ENCODE measurements around the gene ST3GAL3. TPM values are rescaled to one million over a fixed set of nuclear protein-coding genes. Genes with fewer than 3 reads are reported as not detected.

The ST3GAL3 gene
- total RNA-seq, 1 donor from 2014 or later: 15.2 TPM

DNA sequence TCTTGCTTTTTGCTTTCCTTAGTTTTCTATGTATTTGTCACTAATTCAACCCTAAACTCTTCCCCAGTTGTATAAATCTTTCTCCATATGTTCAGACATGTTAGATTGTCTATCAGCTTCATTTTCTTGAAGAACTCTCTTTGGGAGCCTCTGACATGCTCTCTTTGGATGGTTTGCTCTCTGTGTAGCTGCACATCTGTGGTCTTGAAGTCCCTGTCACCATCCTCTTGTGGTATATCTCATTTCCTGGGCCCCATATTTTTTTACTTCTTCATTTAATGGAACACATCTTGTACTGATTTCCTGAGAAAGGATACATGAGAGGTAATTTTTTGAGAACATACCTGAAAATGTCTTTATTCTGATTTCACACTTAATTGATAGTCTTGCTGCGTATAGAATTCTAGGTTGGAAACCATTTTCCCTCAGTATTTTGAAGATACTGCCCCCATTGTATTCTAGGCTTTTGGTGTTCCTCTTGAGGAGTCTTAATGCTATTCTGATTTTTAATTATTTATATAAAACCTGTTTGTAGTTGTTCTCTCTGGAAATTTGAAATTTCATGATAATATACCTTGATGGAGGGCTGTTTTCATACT, 72.6 kb downstream of the ST3GAL3 start:
- no peak overlapping the region for H3K27ac Mint-ChIP-seq (ENCODE audit: unreplicated experiment)
- peaks cover 23% of the 10 kb centered on the region for H3K9me3 Mint-ChIP-seq (ENCODE audit: low read depth)
- no peak for DNase-seq (ENCODE audit: low spot score)
- TF ChIP-seq, protein P1, sequence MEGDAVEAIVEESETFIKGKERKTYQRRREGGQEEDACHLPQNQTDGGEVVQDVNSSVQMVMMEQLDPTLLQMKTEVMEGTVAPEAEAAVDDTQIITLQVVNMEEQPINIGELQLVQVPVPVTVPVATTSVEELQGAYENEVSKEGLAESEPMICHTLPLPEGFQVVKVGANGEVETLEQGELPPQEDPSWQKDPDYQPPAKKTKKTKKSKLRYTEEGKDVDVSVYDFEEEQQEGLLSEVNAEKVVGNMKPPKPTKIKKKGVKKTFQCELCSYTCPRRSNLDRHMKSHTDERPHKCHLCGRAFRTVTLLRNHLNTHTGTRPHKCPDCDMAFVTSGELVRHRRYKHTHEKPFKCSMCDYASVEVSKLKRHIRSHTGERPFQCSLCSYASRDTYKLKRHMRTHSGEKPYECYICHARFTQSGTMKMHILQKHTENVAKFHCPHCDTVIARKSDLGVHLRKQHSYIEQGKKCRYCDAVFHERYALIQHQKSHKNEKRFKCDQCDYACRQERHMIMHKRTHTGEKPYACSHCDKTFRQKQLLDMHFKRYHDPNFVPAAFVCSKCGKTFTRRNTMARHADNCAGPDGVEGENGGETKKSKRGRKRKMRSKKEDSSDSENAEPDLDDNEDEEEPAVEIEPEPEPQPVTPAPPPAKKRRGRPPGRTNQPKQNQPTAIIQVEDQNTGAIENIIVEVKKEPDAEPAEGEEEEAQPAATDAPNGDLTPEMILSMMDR (IDR thresholded peaks at IDR 0.05): no peak
- no peak overlapping the region for H3K4me3 Mint-ChIP-seq (ENCODE audit: unreplicated experiment)
- peaks cover 25% of the 10 kb centered on the region for H3K4me1 Mint-ChIP-seq (ENCODE audit: low read depth)
- peaks cover 10% of the 10 kb centered on the region for H3K36me3 Mint-ChIP-seq (ENCODE audit: low read depth)
- H3K27me3 Mint-ChIP-seq (ENCODE audit: low read depth): no peaks in the 10 kb centered on the region

DNA sequence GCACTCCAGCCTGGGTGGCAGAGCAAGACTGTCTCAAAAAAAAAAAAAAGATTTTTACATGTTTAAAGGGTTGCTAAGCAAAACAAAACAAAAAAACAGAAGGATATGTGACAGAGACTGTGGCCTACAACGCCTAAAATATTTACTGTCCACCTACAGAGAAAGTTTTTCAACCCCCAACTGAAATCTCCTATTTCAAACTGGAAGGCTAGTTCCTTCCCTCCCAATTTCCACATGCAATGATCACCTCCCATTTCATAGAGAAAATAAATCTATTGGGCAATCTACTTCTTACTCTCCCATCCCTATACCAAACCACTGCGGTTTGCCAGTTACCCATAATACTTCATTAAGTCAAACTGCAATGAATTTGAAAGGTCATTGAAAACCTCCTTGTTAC, 74.2 kb downstream of the ST3GAL3 start:
- Mint-ChIP-seq H3K27me3 (ENCODE audit: low read depth) (no peaks in the 10 kb centered on the region), H3K36me3 (ENCODE audit: low read depth) (peaks cover 10% of the 10 kb centered on the region), H3K9me3 (ENCODE audit: low read depth) (peaks cover 23% of the 10 kb centered on the region), H3K4me3 (ENCODE audit: unreplicated experiment) (no peak overlapping the region), H3K27ac (ENCODE audit: unreplicated experiment) (no peak overlapping the region), H3K4me1 (ENCODE audit: low read depth) (peaks cover 17% of the 10 kb centered on the region)
- TF ChIP-seq, protein P1 (IDR thresholded peaks at IDR 0.05): no peak
- no peak for DNase-seq (ENCODE audit: low spot score)

DNA sequence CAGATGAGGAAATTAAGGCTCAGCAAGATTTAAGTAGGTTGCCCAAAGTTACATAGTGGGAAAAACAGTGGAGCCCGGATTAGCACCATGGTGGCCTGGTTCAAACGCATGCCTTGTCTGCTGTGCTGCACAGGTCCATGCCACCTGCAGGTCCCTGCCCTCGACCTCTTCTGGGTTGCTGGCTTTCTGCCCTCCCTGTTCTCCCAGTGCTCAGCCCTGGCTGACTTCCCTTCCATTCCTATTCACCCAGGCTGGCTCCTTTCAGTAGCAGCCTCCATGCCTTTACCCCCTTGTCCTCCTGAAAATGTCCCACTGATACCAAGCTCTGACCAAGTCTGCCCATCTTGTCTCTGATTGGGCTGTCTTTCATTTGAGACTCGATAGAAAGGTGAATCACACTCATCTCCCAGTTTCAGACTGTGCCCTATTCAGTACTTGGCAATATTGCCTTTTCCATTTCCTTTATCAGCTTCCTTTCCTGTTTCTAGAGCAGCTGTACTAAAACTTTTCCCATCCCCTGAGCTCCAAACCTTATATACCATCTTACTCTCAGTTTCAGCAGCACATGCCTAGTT, 75.8 kb downstream of the ST3GAL3 start:
- H3K27ac Mint-ChIP-seq (ENCODE audit: unreplicated experiment): no peak overlapping the region
- no peak overlapping the region for H3K4me3 Mint-ChIP-seq (ENCODE audit: unreplicated experiment)
- H3K27me3 Mint-ChIP-seq (ENCODE audit: low read depth): no peaks in the 10 kb centered on the region
- DNase-seq (ENCODE audit: low spot score): no peak
- H3K4me1 Mint-ChIP-seq (ENCODE audit: low read depth): peaks cover 11% of the 10 kb centered on the region
- peaks cover 7% of the 10 kb centered on the region for H3K36me3 Mint-ChIP-seq (ENCODE audit: low read depth)
- peaks cover 17% of the 10 kb centered on the region for H3K9me3 Mint-ChIP-seq (ENCODE audit: low read depth)
- TF ChIP-seq, protein P1 (IDR thresholded peaks at IDR 0.05): no peak

DNA sequence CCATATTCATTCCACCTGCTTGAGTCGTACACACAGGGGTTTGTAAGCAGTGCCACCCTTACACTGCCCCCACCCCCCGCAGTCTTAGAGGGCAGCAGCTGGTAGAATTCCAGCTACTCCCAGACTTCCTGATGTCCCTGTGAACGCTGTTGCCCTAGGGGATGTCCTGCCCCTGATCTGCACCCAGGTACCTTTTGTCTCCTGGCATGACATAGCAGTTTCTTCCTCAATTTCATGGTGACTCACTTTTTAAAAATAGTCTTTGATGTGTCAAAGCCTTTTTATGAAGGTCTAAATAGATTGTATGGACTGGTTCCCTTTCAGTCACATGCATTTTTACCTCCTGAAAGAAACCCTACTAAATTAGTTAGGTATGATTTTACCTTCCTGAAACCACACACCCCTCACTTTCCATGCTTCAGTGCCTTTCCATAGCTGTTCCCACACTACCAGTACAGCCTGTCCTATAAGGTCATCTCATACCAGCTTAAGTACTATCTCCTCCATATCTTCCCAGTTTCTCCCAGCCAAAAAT, 76.4 kb downstream of the ST3GAL3 start:
- Mint-ChIP-seq H3K27ac (ENCODE audit: unreplicated experiment) (peak overlapping the region; percentile 37), H3K4me1 (ENCODE audit: low read depth) (peaks cover 11% of the 10 kb centered on the region), H3K9me3 (ENCODE audit: low read depth) (peaks cover 17% of the 10 kb centered on the region), H3K27me3 (ENCODE audit: low read depth) (no peaks in the 10 kb centered on the region), H3K36me3 (ENCODE audit: low read depth) (peaks cover 7% of the 10 kb centered on the region), H3K4me3 (ENCODE audit: unreplicated experiment) (no peak overlapping the region)
- DNase-seq (ENCODE audit: low spot score): no peak
- TF ChIP-seq, protein P1 (IDR thresholded peaks at IDR 0.05): no peak

DNA sequence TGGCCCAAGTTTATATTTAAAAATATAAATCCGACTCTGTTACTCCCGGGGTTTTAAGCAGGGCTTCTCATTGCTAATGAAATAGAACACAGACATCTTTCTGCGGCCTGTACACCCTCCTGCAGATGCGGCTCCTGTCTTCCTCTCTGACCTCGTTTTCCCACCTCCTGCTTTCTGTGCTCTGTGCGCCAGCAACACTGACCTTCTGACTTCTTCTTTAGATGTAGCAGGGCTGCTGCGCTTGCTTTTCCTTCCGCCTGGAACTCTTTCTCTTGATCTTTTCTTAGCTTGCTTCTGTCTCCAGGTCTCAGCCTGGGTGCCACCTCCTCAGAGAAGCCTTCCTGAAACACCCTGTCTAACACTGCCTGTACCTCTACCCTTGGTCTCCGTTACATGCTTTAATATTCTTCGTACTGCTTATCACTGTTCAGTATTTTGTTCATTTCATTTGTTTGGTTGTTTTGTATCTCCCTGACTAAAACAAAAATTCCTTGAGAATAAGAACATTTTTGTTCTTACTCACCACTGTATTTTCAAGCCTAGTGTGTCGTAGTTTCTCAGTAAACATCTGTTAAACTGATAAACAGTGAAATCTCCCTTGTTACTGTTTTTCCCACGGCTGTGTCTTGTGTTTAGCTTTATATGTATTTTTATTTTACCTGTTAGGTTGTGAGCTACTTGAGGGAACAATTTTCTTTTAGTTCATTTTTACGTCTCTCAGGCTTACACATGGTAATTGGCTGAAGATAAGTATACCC, 79.0 kb downstream of the ST3GAL3 start:
- Mint-ChIP-seq H3K27ac (ENCODE audit: unreplicated experiment) (no peak overlapping the region), H3K4me1 (ENCODE audit: low read depth) (peaks cover 11% of the 10 kb centered on the region), H3K27me3 (ENCODE audit: low read depth) (no peaks in the 10 kb centered on the region), H3K9me3 (ENCODE audit: low read depth) (no peaks in the 10 kb centered on the region), H3K36me3 (ENCODE audit: low read depth) (peaks cover 3% of the 10 kb centered on the region), H3K4me3 (ENCODE audit: unreplicated experiment) (no peak overlapping the region)
- no peak for DNase-seq (ENCODE audit: low spot score)
- TF ChIP-seq, protein P1 (IDR thresholded peaks at IDR 0.05): no peak
